ENCODE measurements around the gene ANKRD10.

ANKRD10 gene

DNA sequence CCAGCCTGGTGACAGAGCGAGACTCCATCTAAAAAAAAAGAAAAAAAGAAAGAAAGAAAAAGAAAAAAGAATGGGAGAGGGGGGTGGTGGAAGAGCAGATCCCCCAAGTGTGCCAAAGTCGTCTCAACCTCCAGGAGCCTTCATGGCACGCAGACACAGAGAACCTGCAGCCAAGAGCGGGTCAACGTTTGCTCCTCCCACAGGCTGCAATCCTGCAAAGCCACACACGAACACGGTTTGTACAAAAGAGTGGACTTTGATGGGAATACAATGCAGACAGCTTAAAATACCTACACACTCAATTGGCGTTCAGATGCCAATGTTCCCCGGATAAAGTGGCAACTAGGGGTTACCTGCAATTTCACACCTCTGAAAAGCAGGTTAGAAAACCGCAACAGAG lies 29.4 kb downstream of the ANKRD10 start:
- DNase-seq = no peak

DNA sequence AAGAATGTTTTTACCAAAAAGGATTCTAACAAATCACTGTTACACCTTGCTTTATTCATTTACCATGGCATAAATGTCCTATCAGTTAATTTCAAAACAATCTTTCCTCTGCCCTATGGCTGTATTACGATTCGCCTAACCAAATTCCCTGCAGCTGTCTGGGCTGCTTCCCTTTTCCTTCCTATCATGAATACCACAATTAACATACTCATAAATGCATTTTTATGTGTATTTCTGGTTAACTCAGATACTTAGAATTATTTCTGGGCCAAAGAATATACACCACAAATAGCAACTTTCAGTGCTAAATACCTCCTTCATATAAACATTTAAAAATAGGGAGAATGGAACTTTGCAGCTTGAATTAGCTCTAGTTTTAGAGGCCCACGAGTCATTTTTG lies 30.4 kb downstream of the ANKRD10 start:
- DNase-seq = no peak

DNA sequence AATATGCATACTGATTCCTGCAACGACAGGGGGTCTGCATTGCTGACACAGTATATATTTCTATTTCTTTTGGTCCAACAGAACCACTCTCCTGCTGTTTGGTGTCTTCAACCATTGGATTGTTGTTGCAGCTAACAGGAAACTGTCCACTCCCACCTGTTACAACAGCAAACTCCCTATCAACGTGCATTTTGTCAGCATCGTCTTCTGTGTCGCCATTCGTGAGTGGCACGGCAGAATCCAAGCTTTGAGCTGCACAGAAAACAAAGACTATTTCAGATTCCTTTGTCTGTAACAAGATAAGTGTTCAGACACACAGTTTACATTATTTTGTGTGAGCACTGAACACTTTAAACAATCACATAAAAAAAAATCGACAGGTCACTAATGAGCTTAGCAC lies 31.3 kb downstream of the ANKRD10 start:
- no peak for DNase-seq

DNA sequence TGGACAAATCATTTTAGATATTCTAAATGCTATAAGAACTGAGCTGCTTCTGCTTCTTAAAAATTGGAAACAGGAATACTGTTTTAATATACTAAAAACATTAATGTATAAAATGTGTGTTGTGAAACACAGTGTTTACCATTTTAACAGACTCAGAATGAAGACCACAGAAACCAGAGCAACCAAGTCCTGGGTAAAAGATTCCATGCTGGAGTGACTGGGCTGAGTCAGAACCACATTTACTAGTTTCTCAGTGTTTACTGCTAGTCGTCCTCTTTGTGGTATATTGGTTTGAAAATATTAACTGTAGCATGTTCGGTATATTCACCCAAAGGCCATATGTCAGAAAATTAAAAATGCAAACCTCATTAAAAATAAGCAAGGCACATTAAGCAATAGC lies 31.9 kb downstream of the ANKRD10 start:
- DNase-seq = no peak

DNA sequence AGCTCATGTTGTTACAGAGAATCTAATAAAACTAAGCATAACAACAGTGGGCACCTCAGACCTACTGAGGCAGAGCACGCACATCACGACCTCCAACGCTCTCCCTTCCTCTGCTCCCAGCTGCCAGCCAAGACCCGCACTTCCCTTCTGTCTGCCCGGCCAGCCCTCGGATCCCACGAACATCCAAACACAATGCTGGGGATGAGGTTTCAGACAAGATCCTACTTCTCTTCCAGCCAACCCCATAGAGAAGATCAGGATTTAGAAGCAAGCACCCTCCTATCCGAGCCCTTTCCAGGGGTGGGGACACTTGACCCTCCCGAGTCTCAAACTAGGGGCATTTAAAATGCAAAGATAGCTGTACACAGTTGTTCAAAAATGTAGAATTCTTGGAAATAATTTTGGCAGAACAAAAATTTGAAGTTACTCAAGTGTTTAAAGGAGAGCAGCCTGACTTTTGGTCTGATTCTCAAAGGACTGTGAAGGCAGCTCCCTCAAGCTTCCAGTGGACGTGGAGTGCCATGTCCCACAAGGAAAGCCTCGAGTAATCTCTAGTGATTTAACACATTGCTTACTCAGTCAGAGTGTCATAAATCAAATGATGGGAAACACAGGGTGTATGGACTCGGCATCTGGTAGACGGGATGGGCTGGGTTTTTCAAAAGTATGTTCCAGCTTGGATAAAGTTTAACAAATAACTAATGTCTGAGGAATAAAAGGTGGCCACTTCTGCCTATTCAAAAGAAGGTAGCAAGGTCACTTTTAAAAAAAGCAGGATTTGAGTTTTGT lies 32.8 kb downstream of the ANKRD10 start:
- no peak for DNase-seq

DNA sequence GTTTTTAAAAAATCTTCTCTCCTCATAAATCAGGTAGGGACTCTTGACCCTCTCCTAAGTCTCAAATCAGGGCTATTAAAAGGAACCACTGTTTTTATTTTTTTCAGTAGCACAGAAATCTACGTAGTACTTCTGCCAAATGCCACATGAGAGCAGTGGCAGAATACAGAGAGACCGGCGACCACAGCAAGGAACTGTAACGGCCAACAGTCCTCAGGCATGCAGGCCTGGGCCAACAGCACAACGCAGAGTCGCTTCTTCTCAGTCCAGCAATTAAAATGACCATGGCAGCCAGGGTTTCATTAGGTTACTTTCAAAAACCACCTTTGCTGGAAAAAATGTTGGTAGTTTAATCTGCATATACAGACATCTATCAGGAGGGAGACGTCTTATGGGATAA lies 34.2 kb downstream of the ANKRD10 start:
- no peak for DNase-seq

DNA sequence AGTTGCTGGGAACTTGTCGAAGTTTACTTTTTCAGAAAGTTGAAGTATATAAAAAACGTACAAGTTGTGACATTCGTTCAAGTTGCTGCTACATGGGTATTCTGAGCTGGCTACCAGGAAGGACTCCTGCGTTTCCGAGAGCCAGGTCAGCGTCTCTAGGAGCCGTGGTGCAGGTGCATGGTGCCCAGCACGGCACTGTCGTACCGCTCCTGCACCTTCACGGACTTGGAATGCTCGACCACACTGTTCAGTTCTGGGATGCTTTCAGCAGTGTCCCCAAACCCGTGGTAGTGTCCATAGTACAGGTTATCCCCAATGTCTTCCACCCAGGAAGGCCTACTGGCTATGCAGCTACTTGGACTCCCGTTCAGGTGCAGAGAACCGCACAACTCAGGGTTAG lies 35.4 kb downstream of the ANKRD10 start:
- DNase-seq = no peak

DNA sequence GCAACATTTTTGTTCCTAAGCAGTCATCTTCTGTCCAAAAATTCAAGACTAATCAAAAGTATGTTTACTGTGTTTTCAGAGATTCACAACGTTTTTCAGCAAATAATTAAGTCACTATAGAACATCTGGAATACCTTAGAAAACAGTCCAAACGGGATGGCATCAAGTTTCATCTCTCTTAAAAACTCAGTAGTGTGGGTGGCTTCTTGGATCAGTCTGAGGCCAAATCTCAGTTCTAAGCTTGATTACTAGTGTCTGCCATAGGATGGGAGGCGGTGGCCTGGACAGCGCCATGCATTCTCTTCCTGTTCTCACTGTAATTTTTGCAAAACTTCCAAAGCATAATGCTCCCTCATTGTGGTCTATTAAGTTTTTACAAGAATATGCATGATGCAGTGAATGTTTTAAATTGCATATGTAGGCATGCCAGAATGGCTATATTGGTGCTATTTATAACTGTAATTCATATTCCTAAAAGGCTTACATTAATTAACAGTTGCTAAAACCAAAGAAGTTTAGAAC lies 37.1 kb downstream of the ANKRD10 start:
- DNase-seq = no peak

DNA sequence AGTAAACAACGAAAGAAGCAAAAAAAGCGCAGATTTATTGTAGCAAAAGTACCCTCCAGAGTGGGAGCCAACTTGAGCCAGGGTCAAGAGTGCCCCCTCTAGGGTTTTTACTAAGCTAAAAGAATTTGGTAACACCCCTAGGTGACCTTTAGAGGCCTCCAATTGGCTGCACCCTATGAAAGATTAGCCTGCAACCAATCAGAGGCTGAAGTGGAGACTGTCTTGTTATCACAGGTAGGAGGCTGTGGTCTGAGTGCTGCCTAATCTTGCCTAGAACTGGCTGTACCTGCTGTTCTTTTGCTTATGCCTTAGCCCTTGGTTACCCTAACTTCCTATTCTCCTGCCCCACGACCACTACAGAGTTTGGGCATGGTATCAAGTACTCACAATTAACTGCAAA lies 38.3 kb downstream of the ANKRD10 start:
- DNase-seq = no peak

DNA sequence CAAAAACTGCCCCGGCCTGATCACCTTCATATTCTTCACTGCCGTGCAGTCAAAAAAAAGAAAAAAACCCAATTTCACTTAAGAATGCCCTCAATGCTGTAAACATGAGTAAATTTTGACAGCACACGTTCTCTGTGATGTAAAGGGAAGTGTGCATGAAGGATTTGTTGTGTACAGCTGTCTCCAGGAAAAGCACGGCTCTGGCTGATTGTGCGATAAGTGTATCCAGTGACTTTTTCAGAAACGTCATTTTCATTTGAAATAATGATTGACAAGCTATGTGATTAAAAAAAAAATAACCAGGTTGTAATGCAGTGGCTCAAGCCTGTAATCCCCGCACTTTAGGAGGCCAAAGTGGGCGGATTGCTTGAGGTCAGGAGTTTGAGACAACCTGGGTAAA lies 39.6 kb downstream of the ANKRD10 start:
- no peak for DNase-seq

DNA sequence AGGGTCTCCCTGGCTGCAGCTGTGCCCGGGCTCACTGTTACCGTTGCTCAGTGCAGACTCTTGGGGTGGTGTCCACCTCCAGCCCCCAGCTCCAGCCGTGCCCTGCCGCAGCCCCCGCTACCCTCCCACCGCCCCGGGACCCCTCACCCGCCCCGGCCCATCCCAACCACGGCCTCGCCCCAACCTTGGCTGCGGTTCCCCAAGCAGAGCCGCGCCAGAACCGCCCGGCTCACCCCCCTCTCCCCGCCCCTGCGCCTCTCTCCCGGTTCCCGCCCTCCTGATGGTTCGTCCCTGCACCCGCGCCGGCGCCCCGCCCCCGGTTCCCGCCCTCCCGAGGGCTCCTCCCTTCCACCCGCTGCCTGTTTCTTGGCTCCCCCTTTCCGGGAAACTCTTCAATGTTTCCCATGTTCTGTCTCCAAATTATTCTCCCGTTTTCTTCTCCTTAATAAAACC lies 40.3 kb downstream of the ANKRD10 start:
- peak in 3 of 5 donors; percentile 6 to 50 (median 16) for DNase-seq

DNA sequence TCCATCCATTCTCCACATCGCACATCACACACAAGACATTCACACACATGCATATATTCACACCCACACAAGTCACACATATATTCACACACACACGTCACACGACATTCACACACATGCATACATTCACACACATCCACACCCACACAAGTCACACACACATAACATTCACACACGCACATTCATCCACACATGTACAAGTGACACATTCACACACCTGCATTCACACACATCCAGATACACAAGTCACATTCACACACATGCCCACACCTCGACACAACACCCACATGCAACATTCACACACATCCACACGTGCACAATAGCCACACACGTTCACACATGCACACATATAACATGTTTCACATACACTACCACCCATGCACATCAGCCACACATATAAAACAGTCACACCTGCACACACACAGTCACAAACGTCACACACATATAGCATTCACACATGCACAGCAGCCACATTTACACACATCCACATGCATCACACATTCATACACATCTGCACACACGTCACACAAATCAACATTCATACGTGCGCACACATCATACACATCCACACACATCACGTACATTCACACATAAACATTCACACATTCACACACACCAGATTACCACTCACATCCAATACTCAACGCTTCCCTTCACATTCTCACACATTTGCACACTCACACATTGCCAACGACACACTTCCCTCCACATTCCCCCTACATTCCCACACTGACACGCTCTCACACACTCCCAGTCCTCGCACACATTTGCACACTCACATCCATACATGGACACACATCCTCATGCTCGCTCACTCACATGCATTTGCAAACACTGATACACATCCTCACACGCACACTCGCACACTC lies 41.0 kb downstream of the ANKRD10 start:
- no peak for DNase-seq

DNA sequence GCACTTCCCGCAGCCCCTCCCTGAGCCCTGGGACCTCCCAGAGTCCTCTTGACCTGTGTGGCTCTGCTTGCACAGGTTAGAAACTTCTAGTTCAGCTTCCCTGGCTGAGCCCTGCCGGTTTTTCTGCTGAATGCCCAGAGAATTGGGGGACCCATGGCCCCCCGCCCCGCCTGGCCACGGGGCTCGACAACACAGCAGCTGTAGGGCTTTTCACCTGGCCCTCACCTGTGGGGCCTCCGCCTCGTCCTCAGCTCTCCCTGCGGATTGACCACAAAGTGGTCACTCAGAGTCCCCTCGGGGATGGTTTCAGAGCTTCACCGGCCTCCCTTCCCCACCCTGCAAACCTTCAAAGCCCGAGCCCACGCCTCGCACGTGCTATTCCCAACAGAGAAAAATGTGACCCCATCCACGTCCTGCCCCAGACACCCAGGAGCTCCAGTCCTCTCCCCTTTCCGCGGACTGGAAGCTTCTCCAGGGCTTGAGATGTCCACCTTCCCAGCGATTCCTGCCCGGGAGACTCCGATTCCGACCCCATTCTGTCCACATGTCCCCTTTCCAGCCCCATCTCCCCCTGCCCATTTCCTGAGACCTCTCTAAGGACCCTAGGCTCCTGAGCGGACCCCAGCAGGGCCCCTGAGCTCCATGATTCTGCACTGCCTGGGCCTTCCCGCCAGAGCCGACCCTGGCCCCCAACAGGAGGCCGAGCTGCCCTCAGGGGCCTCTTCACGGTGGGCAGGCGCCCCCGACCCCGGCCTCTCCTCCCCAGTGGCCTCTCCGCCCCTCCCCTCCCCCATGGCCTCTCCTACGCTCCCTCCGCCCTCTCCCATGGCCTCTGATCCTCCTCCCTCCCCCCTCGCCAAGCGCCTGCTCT lies 41.9 kb downstream of the ANKRD10 start:
- no peak for DNase-seq

DNA sequence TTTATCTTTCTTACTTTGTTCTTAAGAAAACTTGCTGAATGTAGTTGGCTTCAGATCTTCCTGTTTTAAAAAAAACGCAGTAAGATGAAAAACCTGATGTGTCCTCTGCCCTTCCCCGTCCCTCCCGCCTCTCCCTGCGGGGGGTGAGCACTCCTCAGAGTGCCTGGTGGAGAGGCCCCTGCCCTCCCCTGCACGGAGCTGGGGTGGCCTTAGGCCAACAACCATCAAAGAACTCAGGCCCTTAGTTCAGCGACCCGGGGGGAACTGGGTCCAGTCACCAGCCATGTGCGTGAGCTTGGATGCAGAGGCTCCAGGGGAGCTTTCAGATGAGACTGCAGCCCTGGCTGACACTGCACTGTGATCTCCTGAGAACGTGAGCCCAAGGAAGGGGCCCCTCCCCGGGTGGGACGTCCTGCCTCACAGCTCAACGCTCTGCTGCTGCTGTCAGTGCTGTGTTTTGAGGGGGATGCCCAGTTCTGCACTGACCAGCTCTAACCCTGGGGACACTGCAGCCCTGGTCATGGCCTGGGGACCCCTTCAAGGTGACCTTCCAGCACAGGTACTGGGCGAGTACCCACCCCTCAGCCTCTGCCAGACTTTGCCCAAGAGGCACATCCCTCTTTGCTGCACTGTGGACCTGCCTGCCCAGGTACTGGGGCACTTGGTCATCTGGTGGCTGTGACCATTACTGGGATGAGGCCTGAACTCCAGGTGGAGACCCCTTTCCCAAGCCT lies 42.7 kb downstream of the ANKRD10 start:
- DNase-seq = no peak

DNA sequence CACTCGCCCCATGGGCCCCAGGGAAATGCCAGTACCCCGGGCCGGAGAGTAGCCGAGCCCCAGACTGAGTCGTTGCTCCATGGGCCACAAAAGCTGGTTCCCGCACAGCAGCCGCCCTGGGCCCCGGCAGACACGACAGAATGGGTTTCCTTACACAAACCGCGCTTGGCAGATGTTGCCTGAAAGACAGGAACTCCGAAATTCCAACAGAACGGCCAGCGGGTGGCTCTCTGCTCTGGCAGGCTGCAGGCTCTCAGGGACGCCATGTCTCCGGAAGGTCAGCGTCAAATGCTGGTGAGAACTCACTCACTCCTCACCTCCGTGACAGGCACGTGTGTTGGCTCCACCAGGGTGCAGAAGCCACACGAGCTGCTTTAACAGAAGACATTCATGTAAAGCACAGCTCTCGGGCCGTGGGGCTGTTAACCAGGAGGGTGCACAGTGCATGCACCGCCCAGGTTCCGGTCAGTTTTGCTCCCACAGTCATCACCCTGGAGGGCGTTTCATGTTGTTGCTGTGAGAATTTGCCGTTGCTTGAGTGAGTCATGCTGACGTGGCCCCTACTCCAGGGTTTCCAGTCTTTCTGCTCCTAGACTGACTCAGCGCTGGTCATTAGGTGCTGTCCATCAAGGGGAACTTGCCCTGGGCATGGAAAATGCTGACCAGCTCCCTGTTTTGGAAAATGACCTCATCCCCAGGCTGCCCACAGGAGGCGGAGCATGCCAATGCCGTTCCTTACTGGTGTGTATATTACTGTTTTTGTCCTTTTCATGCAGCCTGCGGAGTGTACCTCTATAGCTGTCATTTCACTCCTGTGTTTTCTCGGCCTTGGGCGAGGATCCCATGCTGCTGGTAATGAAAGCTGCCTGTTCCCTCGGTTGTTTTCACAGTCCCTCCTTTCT lies 44.8 kb downstream of the ANKRD10 start:
- no peak for DNase-seq

DNA sequence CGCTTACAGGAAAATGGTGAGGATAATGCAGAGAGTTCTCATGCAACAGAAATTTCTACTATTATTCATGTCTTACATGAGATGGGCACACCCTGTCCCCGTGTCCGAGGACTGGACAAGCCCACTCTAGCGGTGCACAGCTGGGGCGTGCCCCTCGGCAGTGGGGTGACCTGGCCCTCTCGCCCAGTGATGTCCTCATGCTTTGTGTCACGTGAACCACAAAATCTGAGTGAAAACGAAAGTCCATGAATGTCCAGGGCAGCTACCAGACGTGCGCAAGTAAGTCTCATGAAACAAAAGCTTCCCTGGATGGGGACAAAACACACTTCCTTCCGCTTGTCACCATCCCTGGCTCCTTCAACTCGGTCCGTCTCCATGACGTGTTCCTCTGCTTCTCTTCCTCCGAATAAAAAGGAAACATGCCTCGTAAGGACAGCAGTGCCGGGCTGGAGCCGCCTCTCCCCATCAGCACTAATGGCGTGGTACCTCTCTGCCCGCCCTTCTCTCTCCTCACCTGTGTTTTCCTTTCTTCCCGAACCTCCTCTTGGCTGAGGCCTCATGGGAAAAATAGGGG lies 45.6 kb downstream of the ANKRD10 start:
- no peak for DNase-seq

DNA sequence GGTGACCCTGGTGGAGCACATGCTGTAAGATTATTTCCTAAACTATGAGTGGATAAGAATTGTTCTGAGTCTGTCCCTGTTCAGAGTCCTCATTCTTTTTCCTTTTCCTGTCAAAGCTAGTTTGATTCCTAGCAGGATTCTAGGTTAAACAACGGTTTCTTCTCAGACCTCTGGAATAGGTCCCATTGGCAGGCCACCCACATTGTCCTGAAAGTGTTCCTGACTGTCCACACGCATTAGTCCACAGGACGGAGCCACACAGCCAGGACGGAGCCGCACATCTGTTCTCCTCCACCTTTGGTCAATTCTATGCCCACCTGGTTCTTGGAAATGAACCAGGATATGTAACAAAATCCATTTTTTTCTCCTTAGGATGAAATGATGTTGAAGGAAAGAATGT lies 46.1 kb downstream of the ANKRD10 start:
- DNase-seq = no peak

DNA sequence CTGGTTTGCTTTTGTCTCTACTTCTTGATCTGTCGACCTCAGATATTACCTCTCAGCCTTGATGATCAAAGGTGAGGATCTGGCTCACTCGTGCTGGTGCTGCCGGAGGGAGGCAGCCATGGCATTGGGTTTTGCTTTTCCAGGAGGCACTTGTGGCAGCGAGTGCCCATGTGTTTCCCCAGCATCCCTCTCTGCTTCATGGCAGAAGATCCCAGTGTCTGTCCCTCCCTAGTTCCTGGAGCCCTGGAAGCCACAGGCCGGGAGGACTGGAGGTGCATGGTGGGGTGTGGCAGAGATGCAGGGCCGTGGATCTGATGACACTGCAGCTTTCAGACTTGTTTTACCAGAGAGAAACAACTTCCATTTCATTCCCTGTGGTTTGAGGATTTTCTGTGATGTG lies 47.5 kb downstream of the ANKRD10 start:
- no peak for DNase-seq

DNA sequence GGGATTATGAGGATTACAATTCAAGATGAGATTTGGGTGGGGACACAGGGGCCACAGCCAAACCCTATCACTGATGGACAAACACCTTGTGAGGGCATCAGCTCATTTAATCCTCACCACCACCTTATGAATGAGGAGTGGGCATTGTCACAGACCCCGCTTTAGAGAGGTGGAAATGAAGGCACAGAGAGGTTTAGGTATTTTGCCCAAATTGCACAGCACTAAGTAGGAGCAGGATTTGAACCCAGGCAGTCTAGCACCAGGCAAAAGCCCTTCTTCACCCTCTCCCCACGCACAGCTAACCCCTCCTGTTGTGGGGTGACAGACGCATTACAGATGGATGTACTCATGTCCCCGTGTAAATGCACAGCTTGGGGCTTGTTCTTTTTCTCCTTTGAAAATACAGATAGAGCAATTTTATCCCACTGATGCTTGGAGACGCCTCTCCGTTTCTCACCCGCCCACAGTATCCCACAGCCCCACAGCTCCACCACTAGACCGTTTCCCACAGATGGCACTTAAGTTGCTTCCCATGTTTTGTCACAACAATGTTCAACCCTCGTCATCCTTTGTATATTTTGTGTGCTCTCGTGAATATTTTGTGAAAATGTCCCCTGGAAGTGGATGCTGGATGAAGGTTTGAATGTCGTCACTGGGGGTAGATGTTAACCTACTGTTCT lies 48.2 kb downstream of the ANKRD10 start:
- no peak for DNase-seq

DNA sequence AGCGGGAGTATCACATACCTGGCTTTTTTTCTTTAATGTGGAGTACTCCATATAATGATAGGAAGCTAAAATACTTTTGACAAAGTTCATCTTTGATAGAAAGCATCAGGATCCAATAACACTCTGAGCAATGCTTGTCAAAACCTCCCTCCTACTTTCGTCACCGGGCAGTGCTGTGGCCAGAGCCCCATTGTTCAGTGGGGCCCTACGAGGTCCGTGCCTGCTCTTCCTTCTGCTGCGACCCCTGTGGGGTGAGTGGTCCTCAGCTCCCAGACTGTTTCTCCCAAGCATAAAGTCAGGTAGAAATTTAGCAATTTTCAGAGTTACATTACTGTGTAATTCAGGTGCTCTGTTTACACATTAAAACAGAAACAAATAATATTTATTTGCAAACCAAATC lies 51.2 kb downstream of the ANKRD10 start:
- no peak for DNase-seq

Data from T-helper 1 cell (primary cell).